Stimulated activated CD4-positive, alpha-beta T cell treated with anti-CD3 and anti-CD28 coated beads, Interleukin-12 subunit alpha, Interleukin-12 subunit beta, amount 100 ng/mL, for 48 hours (primary cell): ENCODE data around the gene SP140.
"Not testable (repeated sequence)": the region's sequence is repeated elsewhere in the genome, so short reads cannot be mapped to it uniquely, and the experiment has no call there.

Experiments
- DNase-seq, 3 donors: peaks; one replicate each; pipeline ENCODE4 v3.0.0-alpha.2; 2020; ENCODE audit warnings: low read depth in 2 of 3, low spot score in 1 of 3

Gene SP140

DNA sequence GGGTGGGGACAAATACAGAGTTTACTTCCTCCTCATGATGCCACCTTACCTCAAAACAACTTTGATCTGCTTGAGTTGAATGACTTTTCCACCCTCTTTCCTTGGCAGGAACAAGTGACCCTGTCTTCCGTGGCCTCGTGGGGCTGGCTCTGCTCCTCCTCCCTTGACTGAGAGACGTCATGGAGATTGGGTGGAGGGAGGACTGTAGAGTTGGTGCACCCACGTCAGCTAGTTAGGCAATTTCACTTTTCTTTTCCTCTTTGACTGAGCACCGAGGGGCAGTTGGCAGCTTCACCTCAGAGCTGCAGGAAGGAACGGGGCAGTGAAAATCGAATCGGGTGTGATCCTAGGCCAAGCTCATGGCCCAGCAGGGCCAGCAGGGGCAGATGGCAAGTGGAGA, at the start of gene SP140:
Gene SP140 (plus strand): TSS at position 251 of the 400 bp plus-strand sequence. CDS start 109 bp downstream, at position 360.
- peak; percentile 66 to 77 (median 68) for DNase-seq

GRCh38 chr2:230176996-230177395, 48.5 kb upstream of the SP140 start:
- no peak for DNase-seq

DNA sequence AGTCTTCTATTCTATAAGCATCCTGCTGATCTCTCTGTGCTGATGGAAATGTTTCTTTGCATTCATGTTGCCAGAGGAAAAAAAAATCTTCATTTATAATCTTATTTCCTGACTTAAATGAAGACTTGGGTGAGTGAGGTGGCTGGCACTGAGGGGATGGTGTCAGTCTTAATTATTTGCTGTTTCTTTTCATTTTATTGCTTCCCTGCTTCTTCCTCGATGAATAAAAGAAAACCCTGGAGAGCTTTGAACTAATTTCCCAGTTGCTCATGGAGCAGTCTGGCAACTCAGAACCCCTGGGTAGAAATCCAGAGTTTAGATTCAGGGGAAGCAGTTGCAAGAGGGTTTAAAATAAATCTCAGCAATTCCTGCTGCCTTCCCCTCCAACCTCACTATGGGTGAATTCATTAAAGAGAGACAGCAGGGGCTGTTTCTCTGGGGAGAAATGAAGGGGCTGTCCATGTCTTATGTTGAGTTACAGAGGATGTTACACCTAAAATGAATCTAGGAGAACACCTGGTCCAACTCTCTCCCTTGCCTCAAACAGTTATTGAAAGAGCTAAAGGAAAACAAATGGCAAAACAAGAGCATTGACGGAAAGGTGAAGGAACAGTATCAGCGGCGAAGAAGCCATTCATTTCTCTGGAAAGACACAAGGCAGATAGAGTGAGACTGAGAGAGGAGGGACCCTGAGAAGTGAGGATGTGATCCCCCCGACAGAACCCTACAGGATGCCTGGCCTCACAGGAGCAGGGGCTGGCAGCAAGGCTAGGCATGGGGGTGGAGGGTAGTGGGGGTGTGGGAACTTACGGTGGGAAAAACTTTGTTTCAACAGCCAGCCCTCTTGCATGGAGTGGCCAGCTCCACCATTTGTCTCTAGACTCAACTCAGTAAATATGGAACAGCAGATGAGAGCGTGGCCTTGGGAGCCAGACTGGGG, 46.7 kb upstream of the SP140 start:
- no peak for DNase-seq

DNA sequence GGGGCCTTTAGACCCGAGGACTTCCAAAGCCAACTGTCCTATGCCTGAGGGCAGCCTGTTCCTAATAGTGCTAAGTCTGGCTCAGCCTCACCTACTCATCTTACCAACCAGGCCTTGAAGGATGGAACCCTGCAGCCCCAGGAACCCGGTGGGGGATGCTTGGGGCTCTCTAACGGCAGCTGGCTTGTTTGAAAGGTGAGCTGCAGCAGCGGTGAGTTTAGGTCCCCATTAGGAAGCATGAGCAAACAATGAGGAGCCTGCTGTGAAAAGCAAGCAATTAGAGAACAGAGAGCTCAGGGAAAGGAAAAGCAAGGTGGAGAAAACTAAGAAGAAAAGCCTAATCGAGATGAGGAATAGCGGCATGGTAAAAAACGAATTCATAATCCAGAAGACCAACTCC, 45.6 kb upstream of the SP140 start:
- no peak for DNase-seq

DNA sequence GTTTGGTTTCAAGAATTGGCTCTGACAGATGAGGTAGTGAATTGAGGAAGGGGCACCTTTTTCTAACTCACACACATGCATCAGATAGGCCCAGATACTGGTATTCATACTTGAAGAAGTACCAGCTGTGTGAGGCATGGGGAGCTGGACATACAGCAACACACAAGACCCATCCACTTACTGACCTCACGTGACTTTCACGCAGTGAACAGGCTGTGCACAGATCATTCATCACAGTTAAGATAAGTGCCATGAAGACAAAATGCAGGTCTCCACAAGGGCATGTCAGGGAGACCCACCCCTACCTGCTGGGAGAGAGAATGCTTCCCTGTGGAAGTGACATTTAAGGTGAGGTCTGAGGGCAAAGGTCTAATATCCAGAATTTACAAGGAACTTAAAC, 44.3 kb upstream of the SP140 start:
- DNase-seq = no peak

DNA sequence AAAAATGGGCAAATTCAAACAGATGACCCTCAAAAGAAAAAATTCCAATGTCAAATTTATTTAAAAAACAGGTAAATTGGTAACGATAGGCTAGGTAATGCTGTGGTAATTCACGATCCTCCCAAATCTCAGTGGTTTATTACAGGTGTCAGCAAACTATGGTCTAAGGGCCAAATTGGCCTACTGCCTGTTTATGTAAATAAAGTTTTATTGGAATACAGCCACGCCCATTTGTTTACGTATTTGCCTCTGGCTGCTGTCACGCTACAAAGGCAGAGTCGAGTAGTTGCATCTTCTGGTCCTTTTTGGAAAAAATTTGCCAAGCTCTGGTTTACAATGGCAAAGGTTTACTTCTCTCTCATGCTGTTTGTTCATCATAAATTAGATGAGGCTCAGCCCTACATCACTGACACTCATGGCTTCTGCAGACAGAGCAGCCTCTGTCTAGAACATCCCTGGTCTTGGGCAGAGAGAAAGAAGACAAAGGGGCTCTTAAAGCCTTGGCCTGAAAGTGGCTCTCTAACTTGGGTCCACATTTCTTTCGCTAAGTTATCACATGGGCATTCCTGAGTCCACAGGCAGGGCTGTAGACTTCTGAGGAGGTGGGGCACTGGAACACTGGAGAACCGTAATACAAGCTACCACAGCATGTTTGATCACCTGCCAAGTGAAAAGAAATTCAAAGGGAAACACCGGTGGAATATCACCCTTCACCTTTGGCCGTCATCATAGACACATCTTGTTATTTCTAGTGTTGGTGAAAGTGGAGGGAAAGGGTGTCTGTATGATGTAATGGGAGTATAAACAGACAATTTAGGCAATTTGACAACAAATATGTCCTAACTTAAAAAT, 40.6 kb upstream of the SP140 start:
- DNase-seq = no peak

DNA sequence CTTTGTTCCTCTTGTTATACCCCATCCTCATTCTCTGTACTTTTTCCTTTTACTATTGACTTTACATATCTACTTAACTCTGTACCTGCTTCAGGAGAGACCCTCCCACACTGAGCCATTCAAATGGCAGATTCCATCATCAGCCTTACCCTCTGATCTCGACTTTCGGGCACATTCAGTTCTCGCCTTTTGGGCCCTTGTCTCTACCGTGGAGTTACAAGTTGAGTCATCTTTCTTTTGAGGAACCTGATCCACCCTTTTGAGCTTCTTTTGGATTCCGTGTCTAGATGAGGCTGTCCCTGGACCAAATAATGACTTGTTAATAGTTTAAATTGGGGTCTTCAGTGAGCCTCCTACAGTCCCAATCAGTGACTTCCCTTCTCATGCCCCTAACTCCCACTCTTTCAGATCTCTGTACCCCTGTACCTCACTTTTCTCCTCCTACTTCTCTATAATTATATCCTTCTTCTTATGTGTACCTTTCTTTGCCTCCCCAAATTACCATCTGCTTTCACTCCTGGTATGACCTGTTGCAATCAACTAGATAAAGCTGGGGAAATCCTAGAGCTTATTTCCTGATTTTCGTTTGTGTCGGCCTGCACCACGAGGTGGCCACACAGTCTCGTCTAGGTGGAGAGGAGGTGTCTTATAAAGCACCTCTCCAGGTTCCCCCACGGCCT, 23.0 kb upstream of the SP140 start:
- peak in 1 of 3 donors; percentile 18 for DNase-seq

GRCh38 chr2:230203110-230203676, 22.3 kb upstream of the SP140 start:
- no peak for DNase-seq

DNA sequence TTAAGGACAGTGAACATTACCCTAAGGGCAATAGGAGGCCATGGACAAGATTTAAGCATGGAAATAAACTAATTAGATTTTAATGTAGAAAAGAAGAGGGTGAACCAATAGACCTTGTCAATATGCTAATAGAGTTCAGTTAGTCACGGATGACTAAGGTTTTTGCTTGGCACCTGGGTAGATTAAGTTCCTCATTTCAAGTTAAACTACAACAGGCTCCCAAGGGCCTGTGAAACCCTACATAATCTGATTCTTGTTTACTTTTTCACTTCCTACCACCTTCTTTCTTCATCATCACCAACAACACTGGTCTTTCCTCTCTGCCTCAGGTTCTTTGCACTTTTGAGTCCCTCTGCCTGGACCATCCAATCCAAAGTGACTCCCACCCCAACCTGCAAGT, 20.5 kb upstream of the SP140 start:
- no peak for DNase-seq

DNA sequence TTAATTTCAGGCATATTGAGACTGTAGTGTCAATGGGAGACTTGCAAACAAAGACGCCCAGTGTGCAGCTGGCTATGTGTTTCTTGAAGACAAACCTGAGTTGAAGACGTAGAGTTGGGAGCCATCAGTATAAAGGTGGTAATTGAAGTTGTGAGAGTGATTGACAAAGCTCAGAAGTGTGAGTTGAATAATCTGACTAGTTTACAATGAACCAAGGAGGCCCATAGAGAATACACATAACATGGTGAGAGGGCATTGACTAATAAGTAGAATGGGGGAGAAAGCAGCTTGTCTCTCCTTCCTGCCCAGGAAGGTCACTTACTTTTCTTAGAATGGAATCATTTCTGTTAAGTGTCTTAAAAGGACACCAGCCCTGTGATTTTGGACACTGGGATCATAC, 19.8 kb upstream of the SP140 start:
- DNase-seq = no peak

GRCh38 chr2:230208576-230208975, 17.0 kb upstream of the SP140 start:
- DNase-seq = no peak

- no peak for DNase-seq
Observed at GRCh38 chr2:230209422-230210051, 16.0 kb upstream of the SP140 start.

DNA sequence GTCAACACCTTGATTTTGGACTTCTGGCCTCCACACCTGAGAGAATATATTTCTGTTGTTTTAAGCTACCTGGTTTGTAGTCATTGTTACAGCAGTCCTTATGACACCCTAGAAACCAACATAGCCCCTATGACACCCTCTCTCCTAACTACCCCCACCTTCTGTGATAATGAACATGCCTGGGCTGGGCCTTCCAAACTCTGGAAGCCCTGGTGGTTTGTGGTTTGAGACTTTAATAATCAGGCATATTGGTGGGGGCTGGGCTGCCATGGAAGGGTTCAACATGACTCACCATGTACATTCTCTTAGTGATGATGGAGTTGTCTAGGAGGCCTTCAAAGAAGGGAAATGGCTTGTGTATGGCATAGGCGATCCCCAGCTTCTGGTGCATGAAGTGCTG, 9.0 kb upstream of the SP140 start:
- DNase-seq = no peak

DNA sequence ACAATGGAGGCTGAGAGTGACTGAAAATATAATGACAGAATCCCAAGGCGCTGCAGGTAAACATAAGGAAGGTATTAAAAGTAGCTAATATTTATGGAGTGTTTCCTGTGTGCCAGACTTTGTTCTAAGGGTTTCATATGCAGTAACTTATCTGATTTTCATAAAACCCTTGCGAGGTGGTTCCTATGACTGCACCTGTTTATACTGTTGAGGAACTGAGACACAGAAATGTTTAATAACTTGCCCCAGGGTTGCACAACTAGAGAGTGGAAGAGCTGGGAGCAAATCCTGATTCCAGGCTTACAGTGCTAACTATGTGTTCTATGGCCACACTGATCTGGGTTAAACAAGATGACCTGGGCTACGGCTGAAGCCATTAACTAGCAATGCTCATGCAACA, 8.1 kb upstream of the SP140 start:
- no peak for DNase-seq

DNA sequence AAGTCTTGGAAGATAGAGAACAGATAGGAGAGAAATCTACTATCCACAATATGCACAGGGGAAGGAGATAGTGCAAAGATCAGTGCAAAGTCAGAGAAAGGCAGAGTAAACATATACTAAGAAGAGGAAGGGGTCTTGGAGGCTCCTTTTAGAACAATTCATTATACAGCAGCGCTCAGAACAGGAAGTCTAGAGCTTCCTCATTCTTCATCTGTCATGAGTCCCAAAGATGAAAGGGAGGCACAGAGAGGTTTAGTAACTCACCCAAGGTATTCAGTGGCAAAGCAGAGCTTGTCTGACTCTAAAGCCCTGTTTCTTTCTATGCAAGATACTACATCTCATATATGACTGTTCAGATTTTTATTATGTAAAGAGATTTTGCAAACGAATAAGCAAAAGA, 7.1 kb upstream of the SP140 start:
- no peak for DNase-seq

GRCh38 chr2:230219419-230220331, 5.9 kb upstream of the SP140 start, which contains the start of gene SP110:
Gene SP110 (minus strand): TSS chr2:230219984. CDS start chr2:230216927, 3,057 bp downstream.
- peak; percentile 70 to 73 (median 73) for DNase-seq

GRCh38 chr2:230220347-230220969, 5.1 kb upstream of the SP140 start:
- DNase-seq = no peak

DNA sequence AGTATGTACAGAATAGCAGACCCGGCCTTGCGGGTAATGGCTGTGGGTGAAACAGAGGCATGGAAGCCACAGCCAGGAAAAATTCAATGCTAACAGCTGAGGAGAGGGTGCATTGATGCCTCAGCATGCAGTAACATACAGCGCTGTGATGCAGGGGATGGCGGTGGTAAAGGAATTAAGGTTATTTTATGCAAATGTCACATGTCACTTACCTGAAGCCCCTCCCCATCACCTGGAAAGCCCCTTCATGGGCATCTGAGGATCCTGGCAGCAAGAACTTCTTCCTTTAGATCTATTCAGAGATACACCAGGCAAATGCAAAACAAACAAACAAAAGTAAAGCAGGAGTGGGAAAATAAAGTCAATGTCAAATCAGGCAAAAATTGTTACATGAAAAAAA, 4.0 kb upstream of the SP140 start:
- DNase-seq = no peak

DNA sequence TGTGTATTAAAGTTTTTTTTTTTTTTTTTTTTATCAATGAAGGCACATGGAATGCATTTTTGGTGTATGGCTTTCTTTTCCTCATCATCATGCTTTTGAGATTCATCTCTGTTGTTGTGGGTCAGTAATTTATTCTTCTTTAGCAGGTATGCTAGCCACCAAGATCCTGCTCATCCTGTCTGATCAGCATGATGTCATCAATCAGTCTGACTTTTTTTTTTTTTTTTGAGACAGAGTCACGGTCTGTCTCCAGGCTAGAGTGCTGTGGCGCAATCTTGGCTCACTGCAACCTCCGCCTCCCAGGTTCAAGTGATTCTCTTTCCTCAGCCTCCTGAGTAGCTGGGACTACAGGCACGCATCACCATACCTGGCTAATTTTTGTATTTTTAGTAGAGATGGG, 2.7 kb upstream of the SP140 start:
- not testable (repeated sequence) for DNase-seq
